Kidney glomerular epithelial cell (primary cell): ENCODE results near the gene CDY1.
"Not testable (repeated sequence)": the region's sequence is repeated elsewhere in the genome, so short reads cannot be mapped to it uniquely, and the experiment has no call there.

ENCODE experiments used
- DNase-seq: peaks from one replicate; lab custom pipeline; 2025; lab: John Stamatoyannopoulos, UW

The CDY1 gene, protein sequence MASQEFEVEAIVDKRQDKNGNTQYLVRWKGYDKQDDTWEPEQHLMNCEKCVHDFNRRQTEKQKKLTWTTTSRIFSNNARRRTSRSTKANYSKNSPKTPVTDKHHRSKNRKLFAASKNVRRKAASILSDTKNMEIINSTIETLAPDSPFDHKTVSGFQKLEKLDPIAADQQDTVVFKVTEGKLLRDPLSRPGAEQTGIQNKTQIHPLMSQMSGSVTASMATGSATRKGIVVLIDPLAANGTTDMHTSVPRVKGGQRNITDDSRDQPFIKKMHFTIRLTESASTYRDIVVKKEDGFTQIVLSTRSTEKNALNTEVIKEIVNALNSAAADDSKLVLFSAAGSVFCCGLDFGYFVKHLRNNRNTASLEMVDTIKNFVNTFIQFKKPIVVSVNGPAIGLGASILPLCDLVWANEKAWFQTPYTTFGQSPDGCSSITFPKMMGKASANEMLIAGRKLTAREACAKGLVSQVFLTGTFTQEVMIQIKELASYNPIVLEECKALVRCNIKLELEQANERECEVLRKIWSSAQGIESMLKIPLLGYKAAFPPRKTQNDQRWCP

DNA sequence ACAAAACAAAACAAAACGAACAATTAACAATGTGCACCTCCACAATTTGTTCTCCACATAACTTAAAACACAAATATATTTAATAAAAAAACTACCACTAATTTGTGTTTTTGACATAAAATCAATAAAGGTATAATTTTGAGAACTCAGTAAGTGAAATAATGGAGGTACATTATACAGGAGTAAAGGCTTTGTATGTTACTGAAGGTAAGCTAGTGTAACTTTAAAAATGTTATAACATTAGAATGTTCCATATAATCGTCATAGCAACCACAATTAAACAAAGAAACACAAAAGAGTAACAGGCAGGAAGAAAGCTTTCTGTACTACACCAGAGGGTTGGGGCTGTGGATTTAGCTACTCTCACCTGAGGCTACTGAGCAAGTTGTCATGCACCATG, at the start of gene CDY1:
CDY1 (plus strand) TSS at position 301 of the 400 bp plus-strand sequence. CDS start 326 bp downstream, outside the sequence.
- DNase-seq = not testable (repeated sequence)

DNA sequence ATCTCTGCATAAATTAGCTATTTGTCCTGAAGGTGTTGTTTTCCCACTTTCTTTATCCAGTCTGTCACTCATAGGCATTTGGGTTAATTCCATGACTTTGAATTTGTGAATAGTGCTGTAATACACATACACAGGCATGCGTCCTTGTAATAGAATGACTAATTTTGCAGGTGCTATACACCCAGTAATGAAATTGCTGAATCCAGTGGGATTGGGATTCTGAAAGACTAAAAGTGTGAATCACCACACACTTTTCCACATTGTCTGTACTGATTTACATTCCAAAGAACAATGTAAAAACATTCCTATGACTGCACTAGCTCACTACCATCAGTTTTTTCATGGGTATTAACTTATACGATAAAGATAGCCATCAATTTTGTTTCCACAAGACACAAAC, 28.6 kb upstream of the CDY1 start:
- not testable (repeated sequence) for DNase-seq

DNA sequence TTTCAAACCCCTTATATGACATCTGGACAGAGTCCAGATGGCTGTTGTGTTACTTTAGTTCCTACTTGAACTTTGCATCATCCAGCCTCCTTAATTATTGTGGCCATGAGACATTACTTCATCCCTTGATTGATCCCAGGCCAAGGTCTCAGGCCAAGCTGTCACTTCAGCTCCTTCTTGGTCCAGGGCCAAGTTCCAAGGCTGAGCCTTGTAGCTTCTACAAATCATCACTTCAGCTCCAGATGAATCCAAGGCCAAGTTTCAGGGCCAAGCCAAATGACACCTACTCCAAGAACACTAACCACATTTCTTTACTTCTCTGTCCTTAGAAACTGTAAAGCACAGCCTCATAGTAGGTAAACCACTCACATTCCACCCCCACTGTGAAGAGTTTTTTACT, 1.7 kb upstream of the CDY1 start:
- not testable (repeated sequence) for DNase-seq

DNA sequence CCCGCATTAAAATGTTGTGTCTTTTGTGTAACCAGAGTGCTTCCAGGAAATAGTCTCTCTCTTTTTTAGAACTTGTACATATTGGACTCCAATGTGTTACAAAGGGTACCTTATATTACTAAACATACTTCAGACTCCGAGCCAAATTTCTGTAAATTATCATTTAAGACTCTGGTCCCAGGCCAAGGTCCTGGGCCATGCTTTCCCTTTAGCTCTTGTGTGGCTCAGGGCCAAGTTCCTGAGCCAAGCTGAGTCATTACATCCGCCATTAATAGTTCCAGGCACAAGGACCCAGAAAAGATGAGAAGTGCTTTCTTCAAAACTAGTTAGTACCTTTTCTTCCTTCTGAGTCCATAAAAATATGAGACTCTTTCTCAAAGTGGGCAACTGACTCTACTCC, 4.6 kb downstream of the CDY1 start:
- not testable (repeated sequence) for DNase-seq

DNA sequence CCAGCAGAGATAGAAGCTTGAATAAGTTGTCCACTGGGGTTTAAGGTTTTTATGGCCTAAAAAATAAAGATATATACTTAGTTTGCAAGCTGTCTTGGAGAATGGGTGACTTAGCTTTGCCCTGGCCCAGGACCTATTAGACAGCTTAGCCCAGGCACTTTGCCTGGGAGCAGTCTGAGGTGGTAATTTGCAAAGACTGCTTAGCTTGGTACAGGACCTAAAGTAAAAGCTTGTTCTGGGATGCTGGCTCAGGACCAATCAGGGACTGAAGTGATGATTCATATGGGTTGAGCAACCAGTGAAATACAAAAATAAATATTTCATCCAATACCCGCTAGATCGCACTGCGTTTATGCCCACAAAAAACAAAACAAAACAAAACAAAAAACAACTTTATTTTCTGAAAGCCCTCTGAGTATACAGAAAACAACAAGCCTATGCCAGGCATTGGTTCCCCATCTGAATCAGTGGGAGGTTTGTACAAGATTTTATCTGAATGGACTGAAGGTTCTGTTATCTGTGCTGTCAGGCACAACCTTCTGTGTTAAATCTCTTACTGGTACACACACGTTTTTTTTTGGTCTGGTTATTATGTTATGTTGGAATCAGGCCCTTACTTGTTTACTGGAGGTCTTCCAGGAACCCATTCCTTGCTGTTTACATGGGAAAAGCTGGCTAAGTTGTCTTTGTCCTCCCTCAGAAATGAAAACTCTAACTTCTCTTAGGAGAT, 8.6 kb downstream of the CDY1 start:
- DNase-seq = not testable (repeated sequence)

DNA sequence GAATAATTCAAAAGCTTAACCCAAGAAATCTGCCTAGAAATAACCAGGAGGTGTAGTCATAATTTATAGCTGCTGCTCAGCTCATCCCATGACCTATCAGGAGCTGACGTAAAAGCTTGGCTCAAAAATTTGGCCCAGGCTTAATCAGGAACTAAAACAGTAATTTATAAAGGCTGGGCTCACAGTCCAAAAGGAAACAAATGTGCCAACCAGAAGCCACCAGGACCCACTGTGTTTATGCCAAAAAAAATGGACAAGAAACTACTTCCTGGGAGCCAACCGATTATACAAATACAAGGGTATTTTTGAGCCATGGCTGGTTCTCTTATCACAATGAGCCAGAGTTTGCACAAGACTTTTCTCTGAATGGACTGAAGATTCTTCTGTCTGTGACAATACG, 17.9 kb downstream of the CDY1 start:
- not testable (repeated sequence) for DNase-seq

DNA sequence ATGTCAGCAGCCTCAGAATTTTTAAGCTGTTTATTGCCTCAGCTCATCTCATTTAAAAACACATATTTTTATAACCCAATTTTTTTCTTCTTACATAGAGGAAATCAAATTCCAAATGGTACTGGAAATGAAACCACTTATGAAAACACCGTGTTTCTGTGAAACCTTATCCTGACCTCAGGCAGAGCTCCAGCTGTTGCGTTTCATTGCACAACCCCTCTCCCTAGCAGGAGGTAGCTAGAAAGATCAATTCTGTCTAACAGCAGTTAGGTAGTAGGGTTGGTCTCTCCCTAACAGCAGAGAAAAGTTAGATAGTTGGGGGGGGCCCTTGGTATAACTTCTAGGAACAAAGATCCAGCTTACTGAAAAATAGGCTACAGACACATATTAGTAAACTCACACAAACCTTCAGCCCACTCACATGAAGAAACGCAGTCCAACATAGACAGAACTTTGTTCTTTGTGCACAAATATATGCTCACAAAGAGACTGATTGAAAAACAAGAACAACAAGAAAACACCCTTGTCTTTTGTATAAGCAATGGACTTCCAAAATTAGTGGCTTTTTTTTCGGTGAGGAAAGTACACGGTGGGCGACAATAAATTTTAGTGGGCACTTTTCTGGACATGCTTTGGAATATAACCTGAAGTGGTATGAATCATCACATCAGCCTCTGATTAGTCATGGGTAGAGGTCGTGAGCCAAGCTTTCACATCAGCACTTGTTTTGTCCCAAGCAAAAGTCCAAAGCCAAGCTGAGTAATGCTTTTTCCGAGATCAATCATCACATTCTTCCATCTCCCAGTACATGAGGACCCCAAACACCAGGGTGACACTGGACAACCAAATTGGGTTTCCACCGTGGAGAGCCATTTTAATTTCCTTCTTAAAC, 21.4 kb downstream of the CDY1 start:
- not testable (repeated sequence) for DNase-seq
